Measurements from ENCODE around the gene TPRG1. TPM values are rescaled to one million over a fixed set of nuclear protein-coding genes. Genes with fewer than 3 reads are reported as not detected.

TPRG1 gene
- total RNA-seq, 4 donors from 2014 or later, result 0.66 to 23.1 (median 5.6) TPM; not detected in 1

DNA sequence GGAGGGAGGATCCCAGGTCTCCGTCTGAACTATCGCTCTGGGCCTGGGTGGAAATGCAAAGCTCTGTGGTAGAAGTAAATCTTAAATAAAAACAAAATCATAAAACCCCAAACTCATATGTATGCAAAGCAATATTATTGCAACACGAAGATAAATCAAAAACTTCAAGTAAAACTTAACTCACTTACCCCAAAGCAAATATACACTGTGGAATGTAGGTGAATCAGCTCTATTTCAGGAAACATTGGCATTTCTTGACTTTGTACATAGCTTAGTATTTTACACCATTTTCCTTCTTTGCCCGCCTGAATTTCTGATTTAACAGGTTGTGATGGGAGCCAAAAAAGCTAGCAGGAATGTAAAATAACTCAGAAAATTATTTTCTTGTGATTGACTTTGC is 126.2 kb downstream of the TPRG1 start:
- no peak for DNase-seq
- Histone ChIP-seq H3K4me1 (no peaks in the 10 kb centered on the region), H3K27ac (no peak overlapping the region), H3K4me3 (no peak overlapping the region), H3K9me3 (no peaks in the 10 kb centered on the region), H3K36me3 (no peaks in the 10 kb centered on the region), H3K27me3 (no peaks in the 10 kb centered on the region)
- no peak for TF ChIP-seq POLR2A (IDR thresholded peaks at IDR 0.05)
- TF ChIP-seq, protein P1, sequence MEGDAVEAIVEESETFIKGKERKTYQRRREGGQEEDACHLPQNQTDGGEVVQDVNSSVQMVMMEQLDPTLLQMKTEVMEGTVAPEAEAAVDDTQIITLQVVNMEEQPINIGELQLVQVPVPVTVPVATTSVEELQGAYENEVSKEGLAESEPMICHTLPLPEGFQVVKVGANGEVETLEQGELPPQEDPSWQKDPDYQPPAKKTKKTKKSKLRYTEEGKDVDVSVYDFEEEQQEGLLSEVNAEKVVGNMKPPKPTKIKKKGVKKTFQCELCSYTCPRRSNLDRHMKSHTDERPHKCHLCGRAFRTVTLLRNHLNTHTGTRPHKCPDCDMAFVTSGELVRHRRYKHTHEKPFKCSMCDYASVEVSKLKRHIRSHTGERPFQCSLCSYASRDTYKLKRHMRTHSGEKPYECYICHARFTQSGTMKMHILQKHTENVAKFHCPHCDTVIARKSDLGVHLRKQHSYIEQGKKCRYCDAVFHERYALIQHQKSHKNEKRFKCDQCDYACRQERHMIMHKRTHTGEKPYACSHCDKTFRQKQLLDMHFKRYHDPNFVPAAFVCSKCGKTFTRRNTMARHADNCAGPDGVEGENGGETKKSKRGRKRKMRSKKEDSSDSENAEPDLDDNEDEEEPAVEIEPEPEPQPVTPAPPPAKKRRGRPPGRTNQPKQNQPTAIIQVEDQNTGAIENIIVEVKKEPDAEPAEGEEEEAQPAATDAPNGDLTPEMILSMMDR (IDR thresholded peaks at IDR 0.05), result no peak

DNA sequence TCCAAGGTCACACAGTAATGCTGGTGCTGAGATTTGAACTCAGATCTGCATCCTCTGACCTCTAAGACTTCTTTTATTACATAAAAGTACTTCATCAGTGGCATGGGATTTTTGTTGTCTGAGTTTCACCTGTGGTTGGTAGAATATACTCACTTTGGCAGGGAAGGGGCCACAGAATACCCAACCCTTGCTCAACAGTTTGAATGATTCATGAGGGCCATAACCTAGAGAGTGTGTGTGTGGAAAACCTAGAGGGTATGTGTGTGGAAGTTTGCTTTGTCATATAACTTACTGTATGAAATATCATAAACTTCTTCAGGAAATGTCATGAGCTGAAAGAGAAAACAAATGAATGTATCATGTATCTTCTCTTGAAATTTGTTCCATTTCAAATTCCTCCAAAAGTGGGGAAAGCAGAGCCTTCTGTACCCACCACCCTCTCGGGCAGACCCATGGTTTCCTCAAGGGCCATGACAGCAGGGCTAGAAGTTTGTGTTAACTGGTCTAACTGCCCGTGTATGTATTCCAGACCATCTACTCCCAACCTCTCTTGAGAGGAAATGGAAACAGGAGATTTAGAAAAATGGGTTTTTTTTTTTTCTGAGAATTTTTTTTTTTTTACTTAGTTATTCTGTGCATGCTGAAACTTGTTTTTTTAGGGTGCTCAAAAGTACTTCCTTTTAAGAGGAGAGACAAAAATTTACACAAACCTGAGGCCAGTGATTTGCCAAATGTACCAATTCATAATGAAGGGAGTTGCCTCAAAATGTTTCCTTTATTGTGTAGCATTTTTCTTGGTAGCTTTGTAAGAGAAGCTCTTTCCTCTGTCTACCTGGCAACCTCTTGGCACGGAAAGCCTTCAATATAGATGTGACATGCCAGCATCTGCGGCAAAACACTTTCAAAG is 127.0 kb downstream of the TPRG1 start:
- H3K9me3 ChIP-seq, result no peaks in the 10 kb centered on the region
- DNase-seq, result no peak
- H3K27ac ChIP-seq, result no peak overlapping the region
- no peaks in the 10 kb centered on the region for H3K4me1 ChIP-seq
- no peaks in the 10 kb centered on the region for H3K27me3 ChIP-seq
- no peaks in the 10 kb centered on the region for H3K36me3 ChIP-seq
- TF ChIP-seq, protein P1 (IDR thresholded peaks at IDR 0.05), result no peak
- H3K4me3 ChIP-seq, result no peak overlapping the region

DNA sequence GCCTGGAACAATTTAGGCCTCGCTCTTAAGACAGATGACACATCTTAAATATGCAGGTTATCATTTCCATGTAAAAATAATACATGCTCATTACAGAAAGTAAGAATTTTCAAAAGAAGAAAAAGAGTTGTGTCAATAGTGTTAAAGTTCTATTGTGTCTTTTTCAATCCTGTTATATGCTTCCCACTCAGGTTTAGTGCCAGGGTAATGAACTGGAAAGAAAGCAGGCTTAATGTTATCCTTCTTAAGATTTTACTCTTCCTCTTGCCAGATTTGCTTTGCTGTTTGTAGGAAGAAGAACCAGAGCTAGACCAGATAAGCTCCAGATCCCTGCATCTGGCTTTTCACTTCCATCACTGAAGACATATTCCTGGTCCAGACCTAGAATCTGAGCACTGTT is 128.6 kb downstream of the TPRG1 start:
- H3K9me3 ChIP-seq, result no peaks in the 10 kb centered on the region
- TF ChIP-seq POLR2A (IDR thresholded peaks at IDR 0.05), result no peak
- TF ChIP-seq, protein P1 (IDR thresholded peaks at IDR 0.05), result no peak
- H3K27ac ChIP-seq, result no peak overlapping the region
- no peaks in the 10 kb centered on the region for H3K36me3 ChIP-seq
- DNase-seq, result no peak
- H3K4me1 ChIP-seq, result peaks cover 0 to 15% (median 0%) of the 10 kb centered on the region in 4 donors
- H3K27me3 ChIP-seq, result no peaks in the 10 kb centered on the region
- H3K4me3 ChIP-seq, result no peak overlapping the region

DNA sequence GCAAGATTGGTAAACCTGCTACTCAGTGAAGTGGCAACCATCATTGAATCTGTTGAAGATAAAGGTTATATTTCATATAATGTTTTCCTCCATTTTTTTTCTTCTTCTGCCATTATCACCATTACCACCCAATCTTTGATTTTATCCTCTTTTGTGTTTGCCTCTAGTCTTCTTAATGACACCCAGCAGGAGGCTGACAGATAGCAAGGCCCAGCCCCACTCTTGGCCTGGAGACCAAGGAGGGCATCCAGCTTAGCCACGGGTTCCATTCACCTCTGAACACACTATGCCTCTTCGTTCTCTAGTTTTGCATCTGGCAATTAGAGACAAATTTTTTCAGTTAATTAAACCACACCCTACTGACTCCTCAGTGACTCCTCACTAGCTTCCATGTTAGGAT is 129.7 kb downstream of the TPRG1 start:
- no peaks in the 10 kb centered on the region for H3K36me3 ChIP-seq
- peaks cover 0 to 16% (median 0%) of the 10 kb centered on the region in 4 donors for H3K4me1 ChIP-seq
- no peak overlapping the region for H3K27ac ChIP-seq
- H3K27me3 ChIP-seq, result no peaks in the 10 kb centered on the region
- TF ChIP-seq, protein P1 (IDR thresholded peaks at IDR 0.05), result no peak
- no peak for TF ChIP-seq POLR2A (IDR thresholded peaks at IDR 0.05)
- no peak for DNase-seq
- no peak overlapping the region for H3K4me3 ChIP-seq
- H3K9me3 ChIP-seq, result no peaks in the 10 kb centered on the region

DNA sequence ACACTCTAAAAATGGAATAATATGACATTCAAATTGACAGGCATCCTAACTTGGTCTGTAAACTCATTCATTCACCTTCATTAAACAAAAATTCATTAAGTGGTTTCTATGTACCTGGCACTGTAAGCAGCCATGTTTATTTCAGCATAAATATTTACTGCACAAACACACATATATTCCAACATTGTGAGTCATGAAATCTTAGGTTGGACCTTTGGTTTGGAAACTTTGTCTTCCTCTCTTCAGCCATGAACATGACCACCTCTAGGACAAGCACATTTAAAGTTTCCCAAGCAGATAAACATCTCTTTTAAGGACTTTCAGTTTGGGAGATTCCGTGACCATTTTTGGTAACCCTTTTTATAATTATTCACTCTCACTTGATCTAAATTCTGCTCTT is 131.8 kb downstream of the TPRG1 start:
- Histone ChIP-seq H3K4me1 (peaks cover 0 to 16% (median 0%) of the 10 kb centered on the region in 4 donors), H3K27ac (no peak overlapping the region), H3K9me3 (no peaks in the 10 kb centered on the region), H3K4me3 (no peak overlapping the region), H3K27me3 (no peaks in the 10 kb centered on the region), H3K36me3 (no peaks in the 10 kb centered on the region)
- no peak for DNase-seq
- TF ChIP-seq POLR2A (IDR thresholded peaks at IDR 0.05), result no peak
- TF ChIP-seq, protein P1 (IDR thresholded peaks at IDR 0.05), result no peak

Data from Peyer's patch (tissue), 4 donors.